GM12865 (cell line): Measurements from ENCODE around the gene KBTBD13.

Experiments used
- DNase-seq: peaks from one replicate; pipeline ENCODE4 v3.0.0; 2010; ENCODE audit warnings: low read depth
- H3K4me3 ChIP-seq: 2 replicates; pipeline ENCODE4 v1.5.1; 2011; ENCODE audit warnings: mild to moderate bottlenecking, low read depth, low read length, control low read depth
- TF ChIP-seq, protein P1 (sequence below): IDR thresholded peaks from 2 replicates; pipeline ENCODE4 v1.5.1; 2011; ENCODE audit warnings: low read length, control low read depth, low read depth, inconsistent platforms; ENCODE audit not compliant: insufficient read depth; ENCODE audit errors: missing control alignments

The KBTBD13 gene

DNA sequence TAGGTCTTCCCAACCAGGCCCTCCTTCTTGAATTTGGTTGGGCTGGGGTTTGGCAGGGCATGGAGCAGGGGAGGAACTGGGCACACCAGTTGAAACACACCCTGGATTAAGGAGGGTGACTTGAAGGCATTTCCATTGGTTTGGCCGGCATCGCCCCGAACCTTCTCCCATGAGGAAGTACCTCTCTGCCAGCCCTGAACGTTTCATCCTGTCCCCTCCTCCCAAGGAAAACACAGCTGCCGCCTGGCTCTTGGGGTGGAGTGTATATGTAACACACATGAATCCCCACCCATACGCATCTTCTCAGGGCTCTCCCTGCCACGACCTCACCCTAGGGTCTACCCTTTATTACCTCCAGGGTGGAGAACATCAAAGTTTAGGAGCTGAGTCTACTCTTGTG lies 23.9 kb downstream of the KBTBD13 start:
- TF ChIP-seq, protein P1, sequence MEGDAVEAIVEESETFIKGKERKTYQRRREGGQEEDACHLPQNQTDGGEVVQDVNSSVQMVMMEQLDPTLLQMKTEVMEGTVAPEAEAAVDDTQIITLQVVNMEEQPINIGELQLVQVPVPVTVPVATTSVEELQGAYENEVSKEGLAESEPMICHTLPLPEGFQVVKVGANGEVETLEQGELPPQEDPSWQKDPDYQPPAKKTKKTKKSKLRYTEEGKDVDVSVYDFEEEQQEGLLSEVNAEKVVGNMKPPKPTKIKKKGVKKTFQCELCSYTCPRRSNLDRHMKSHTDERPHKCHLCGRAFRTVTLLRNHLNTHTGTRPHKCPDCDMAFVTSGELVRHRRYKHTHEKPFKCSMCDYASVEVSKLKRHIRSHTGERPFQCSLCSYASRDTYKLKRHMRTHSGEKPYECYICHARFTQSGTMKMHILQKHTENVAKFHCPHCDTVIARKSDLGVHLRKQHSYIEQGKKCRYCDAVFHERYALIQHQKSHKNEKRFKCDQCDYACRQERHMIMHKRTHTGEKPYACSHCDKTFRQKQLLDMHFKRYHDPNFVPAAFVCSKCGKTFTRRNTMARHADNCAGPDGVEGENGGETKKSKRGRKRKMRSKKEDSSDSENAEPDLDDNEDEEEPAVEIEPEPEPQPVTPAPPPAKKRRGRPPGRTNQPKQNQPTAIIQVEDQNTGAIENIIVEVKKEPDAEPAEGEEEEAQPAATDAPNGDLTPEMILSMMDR: no peak
- no peak for DNase-seq
- H3K4me3 ChIP-seq: no peak overlapping the region

DNA sequence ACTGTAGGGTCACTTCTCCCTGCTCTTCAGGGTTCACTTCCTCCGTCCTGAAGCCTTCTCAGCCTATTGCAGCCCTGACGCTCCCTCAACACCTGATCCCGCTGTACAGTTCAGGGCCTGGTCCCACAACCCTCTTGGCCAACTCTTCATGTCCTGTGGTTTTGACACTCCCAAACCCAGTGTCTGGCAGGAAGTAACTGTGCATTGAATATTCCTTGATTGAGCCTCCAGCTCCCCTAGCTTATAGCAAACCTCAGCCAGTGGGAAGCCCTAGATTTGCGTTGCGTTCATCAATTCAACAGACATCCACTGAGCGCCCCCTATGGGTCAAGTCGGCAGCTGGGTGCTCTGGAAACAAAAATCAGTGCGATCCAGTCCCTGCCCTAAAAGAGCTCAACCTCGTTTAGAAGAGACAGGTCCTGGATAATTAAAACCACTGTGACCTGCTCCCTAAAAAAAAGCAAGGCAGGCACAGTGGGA lies 24.9 kb downstream of the KBTBD13 start:
- H3K4me3 ChIP-seq: no peak overlapping the region
- TF ChIP-seq, protein P1: peak; percentile 71
- DNase-seq: peak; percentile 65

DNA sequence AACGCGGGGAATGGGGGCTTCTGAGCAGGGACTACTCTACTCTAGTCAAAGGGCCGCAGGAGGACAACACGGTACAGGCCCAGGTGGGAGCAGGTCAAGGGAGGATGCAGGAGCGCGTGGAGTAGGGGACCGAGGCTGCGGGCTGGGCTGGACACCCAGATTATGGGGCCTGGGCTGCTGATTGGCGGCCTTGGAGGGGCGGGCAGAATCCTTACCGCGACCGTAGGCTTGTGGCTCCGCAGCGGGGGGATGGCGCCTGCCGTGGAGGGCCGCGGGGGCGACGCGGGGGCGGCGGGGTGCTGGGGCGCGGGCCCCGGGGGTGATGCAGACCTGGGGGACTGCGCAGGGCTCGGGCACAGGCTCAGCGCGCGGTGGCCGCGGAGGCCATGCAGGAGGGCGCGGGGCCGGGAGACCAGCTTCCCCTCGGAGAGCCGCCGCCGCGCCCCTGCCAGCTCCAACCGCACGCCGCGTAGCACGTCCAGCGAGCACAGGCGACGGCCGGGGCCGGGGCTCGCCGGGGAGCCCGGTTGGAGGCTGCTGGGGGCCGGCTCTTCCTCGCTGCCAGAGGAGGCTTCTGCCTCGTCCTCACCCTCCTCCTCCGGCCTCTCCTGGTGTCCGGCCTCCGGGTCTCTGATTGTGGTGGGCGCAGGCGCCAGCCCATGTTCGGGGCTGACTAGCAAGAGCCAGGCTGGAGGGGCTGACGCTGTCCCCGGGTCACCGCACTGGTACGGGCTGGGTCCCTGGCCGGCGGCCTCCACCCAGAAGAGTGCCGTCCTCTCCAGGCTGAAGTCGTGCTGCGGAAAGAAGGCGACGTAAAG lies 25.6 kb downstream of the KBTBD13 start:
- no peak overlapping the region for H3K4me3 ChIP-seq
- no peak for DNase-seq
- TF ChIP-seq, protein P1: no peak

DNA sequence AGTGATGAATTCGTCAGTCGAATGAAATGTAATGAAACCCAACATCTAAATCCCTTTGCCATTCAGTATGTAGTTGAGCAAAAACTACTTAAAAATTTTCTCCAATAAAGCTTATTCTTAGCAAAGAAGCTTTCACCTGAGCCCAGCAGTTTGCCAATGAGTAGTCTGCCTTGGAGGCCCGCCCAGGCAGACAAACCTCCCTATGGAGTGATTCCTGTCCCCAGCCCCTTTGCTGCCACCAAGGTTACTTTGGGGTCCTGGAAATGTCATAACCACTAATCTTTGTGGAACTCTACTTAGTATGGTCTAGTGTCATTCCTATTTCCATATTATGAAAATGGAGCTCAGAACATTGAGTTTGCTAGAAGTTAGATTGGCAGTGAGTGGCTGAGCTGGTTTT lies 26.4 kb downstream of the KBTBD13 start:
- DNase-seq: no peak
- TF ChIP-seq, protein P1: no peak
- H3K4me3 ChIP-seq: no peak overlapping the region

DNA sequence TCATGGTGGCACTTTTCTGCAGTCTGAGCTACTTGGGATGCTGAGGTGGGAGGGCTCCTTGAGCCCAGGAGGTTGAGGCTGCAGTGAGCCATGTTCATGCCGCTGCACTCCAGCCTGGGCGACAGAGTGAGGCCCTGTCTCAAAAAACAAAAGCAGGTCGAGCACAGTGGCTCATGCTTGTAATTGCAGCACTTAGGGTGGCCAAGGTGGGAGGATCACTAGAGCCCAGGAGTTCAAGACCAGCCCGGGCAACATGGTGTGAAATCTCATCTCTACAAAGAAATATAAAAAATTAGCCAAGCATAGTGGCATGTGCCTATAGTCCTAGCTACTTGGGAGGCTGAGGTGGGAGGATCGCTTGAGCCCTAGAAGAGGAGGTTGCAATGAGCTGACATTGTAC lies 28.5 kb downstream of the KBTBD13 start:
- TF ChIP-seq, protein P1: no peak
- H3K4me3 ChIP-seq: no peak overlapping the region
- no peak for DNase-seq

DNA sequence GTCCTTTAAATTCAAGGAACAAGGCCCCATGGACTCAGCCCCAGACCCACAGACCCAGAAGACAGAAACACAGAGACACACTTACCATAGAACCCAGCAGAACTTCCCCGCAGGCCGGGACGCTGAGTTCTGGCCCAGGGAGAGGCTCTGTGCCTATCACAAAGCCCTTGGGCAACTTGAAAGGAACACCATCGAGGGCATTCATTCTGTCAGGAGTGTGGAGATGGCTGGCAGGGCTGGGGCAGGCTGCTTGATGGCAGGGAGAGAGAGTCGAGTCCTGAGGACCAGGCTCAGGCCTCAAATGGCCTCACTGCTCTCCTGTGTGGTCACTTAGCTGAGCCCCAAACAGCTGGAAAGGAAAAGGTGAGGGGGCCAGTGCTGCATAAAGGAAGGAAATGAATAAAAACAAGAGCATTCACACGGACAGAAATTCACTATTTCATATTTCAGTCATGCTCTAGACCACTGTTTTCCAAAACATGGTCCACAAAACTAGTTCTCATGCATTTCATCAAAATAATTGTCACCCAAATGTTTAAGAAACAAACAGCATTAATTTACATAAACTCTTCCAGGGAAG lies 29.6 kb downstream of the KBTBD13 start:
- peak; percentile 7 for DNase-seq
- no peak overlapping the region for H3K4me3 ChIP-seq
- TF ChIP-seq, protein P1: no peak
